ENCODE results near the gene PMP22. TPM values are rescaled to one million over a fixed set of nuclear protein-coding genes. Genes with fewer than 3 reads are reported as not detected.

PMP22 gene
- polyA plus RNA-seq, 3 donors: 23.7 to 184 (median 182) TPM

- 3 to 6% (median 5%) methylated on average over 31 to 32 of the region's 32 CpGs for WGBS, 3 donors
- peak overlapping the region; percentile 92 for H3K27ac ChIP-seq (ENCODE audit: low read depth, low read length)
Observed at GRCh38 chr17:15261258-15261801, 3.8 kb downstream of the PMP22 start.

- 1% methylated on average over 67 of the region's 67 CpGs for WGBS, 3 donors
- peak overlapping the region; percentile 66 for H3K27ac ChIP-seq (ENCODE audit: low read depth, low read length)
Observed at GRCh38 chr17:15260376-15261257, 4.5 kb downstream of the PMP22 start.

- no peak overlapping the region for H3K27ac ChIP-seq (ENCODE audit: low read depth, low read length)
- 75 to 83% (median 77%) methylated on average over 6 of the region's 6 CpGs for WGBS, 3 donors
Observed at GRCh38 chr17:15257796-15258512, 7.2 kb downstream of the PMP22 start.

- H3K27ac ChIP-seq (ENCODE audit: low read depth, low read length): no peak overlapping the region
- WGBS, 3 donors: 1% methylated on average over 17 of the region's 17 CpGs
Observed at GRCh38 chr17:15257258-15257788, 7.8 kb downstream of the PMP22 start.

- no peak overlapping the region for H3K27ac ChIP-seq (ENCODE audit: low read depth, low read length)
- 38 to 58% (median 40%) methylated on average over 7 of the region's 7 CpGs for WGBS, 3 donors
Observed at GRCh38 chr17:15256689-15257088, 8.4 kb downstream of the PMP22 start.

GRCh38 chr17:15255713-15256454, 9.2 kb downstream of the PMP22 start:
- WGBS, 3 donors: 62 to 81% (median 64%) methylated on average over 13 of the region's 13 CpGs
- H3K27ac ChIP-seq (ENCODE audit: low read depth, low read length): no peak overlapping the region

- H3K27ac ChIP-seq (ENCODE audit: low read depth, low read length): no peak overlapping the region
- WGBS, 3 donors: 64 to 76% (median 74%) methylated on average over 8 to 11 of the region's 11 CpGs
Observed at GRCh38 chr17:15250135-15250860, 14.8 kb downstream of the PMP22 start.

- WGBS, 3 donors: 41 to 79% (median 47%) methylated on average over 5 of the region's 5 CpGs
- no peak overlapping the region for H3K27ac ChIP-seq (ENCODE audit: low read depth, low read length)
Observed at GRCh38 chr17:15249487-15249886, 15.6 kb downstream of the PMP22 start.

GRCh38 chr17:15247891-15248529, 17.1 kb downstream of the PMP22 start:
- H3K27ac ChIP-seq (ENCODE audit: low read depth, low read length): no peak overlapping the region
- 95 to 96% (median 95%) methylated on average over 8 of the region's 8 CpGs for WGBS, 3 donors

- 74 to 79% (median 75%) methylated on average over 5 of the region's 5 CpGs for WGBS, 3 donors
- no peak overlapping the region for H3K27ac ChIP-seq (ENCODE audit: low read depth, low read length)
Observed at GRCh38 chr17:15245054-15245453, 20.1 kb downstream of the PMP22 start.

- H3K27ac ChIP-seq (ENCODE audit: low read depth, low read length): no peak overlapping the region
Observed at GRCh38 chr17:15240644-15241043, 24.5 kb downstream of the PMP22 start.

GRCh38 chr17:15239491-15239890, 25.6 kb downstream of the PMP22 start:
- WGBS, 3 donors: 75 to 86% (median 83%) methylated on average over 3 of the region's 3 CpGs
- H3K27ac ChIP-seq (ENCODE audit: low read depth, low read length): no peak overlapping the region

- WGBS, 3 donors: 80 to 95% (median 82%) methylated on average over 3 of the region's 3 CpGs
- H3K27ac ChIP-seq (ENCODE audit: low read depth, low read length): peak overlapping the region; percentile 45
Observed at GRCh38 chr17:15238676-15239422, 26.3 kb downstream of the PMP22 start.

- WGBS, 3 donors: 43 to 57% (median 56%) methylated on average over 2 of the region's 2 CpGs
- no peak overlapping the region for H3K27ac ChIP-seq (ENCODE audit: low read depth, low read length)
Observed at GRCh38 chr17:15238057-15238456, 27.1 kb downstream of the PMP22 start.

GRCh38 chr17:15237106-15237425, 28.1 kb downstream of the PMP22 start:
- 79 to 84% (median 79%) methylated on average over 2 of the region's 2 CpGs for WGBS, 3 donors
- H3K27ac ChIP-seq (ENCODE audit: low read depth, low read length): no peak overlapping the region

- 59 to 72% (median 60%) methylated on average over 10 of the region's 10 CpGs for WGBS, 3 donors
- no peak overlapping the region for H3K27ac ChIP-seq (ENCODE audit: low read depth, low read length)
Observed at GRCh38 chr17:15236281-15237105, 28.6 kb downstream of the PMP22 start.

Data from adipose tissue (tissue), 3 donors.